Lower leg skin (tissue), 3 donors: ENCODE results near the gene RAB27B.

Experiments
- CTCF ChIP-seq, 3 donors: fragments of 450-650 bp; IDR thresholded peaks; one replicate each; pipeline ENCODE4 v1.5.1; 2016; ENCODE audit warnings: antibody characterized with exemption in 3 of 3, mild to moderate bottlenecking in 3 of 3, moderate library complexity in 2 of 3
- POLR2A ChIP-seq, 2 donors: fragments of 450-650 bp; IDR thresholded peaks; one replicate each; pipeline ENCODE4 v1.6.1; 2016 to 2017; ENCODE audit warnings: antibody characterized with exemption in 2 of 2, mild to moderate bottlenecking in 1 of 2, moderate library complexity in 1 of 2

GRCh38 chr18:54880395-54881105 lies 52.3 kb downstream of the RAB27B start:
- no peak for TF ChIP-seq CTCF (IDR thresholded peaks at IDR 0.05)
- TF ChIP-seq POLR2A (IDR thresholded peaks at IDR 0.05) = no peak
